ENCODE measurements around the gene BOD1L1. TPM values are rescaled to one million over a fixed set of nuclear protein-coding genes. Genes with fewer than 3 reads are reported as not detected.
A peak's percentile ranks its signal among the peaks of the same experiment; 100 is the strongest.

Gene BOD1L1
- total RNA-seq, 1 experiment from 2014 or later, result 40.6 TPM

DNA sequence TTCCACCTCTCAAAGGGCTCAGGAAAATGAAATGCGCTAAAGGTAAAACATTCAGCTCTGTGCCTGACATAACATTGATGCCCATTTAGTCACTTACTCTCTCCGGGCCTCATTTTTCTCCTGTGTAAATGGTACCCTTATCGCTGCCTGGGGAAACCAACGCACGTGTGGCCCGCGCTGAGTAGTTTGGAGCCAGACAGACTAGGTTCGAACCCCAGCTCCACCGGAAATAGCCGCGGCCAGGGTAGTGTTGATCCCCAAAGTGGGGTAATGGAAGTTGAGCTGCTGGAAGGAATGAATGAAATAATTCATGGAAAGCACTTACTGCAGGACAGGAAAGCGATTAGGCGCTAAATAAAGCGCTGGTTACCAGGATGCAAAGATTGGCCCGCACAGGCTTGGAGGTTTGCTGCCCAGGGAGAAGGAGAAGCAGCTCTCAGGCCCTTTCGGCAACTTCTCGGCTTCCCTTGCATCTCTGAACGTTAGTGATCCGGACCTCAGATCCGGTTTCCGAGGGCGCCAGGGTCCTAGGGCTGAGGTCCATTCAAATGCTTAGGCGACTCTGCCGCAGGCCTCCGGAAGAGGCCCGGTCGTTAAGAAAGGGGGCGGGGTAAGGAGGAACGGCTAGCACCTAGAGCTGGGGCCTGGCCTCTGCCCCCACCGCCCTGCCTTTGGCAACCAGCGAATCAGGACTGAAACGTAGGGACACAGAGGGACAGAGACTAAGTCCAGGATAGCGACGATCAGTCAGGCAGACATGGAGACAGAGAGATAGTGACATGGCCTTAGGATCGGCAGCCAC lies 96.5 kb downstream of the BOD1L1 start:
- Histone ChIP-seq H3K4me3 (ENCODE audit: low read length) (no peak overlapping the region), H3K27me3 (ENCODE audit: low read length) (0 out of 2 replicates have a peak, but pooled peaks cover 2% of the 10 kb centered on the region), H3K27ac (ENCODE audit: low read length) (no peak overlapping the region), H3K4me1 (ENCODE audit: low read length) (peaks cover 15% of the 10 kb centered on the region), H3K9me2 (replicated peaks; ENCODE audit: insufficient read depth, low read length) (no peaks in the 10 kb centered on the region), H3K36me3 (ENCODE audit: insufficient read depth, low read length) (no peaks in the 10 kb centered on the region), H3K9me3 (ENCODE audit: low read length) (no peaks in the 10 kb centered on the region), H3K9ac (ENCODE audit: low read length) (no peak overlapping the region), H3K4me2 (ENCODE audit: low read depth, low read length, poor library complexity, severe bottlenecking) (no peak overlapping the region), H4K20me1 (ENCODE audit: insufficient read depth, low read depth, low read length) (no peaks in the 10 kb centered on the region), H2AFZ (ENCODE audit: low read length) (no peak overlapping the region), H3K79me2 (ENCODE audit: low read length) (no peaks in the 10 kb centered on the region)
- DNase-seq, result no peak

DNA sequence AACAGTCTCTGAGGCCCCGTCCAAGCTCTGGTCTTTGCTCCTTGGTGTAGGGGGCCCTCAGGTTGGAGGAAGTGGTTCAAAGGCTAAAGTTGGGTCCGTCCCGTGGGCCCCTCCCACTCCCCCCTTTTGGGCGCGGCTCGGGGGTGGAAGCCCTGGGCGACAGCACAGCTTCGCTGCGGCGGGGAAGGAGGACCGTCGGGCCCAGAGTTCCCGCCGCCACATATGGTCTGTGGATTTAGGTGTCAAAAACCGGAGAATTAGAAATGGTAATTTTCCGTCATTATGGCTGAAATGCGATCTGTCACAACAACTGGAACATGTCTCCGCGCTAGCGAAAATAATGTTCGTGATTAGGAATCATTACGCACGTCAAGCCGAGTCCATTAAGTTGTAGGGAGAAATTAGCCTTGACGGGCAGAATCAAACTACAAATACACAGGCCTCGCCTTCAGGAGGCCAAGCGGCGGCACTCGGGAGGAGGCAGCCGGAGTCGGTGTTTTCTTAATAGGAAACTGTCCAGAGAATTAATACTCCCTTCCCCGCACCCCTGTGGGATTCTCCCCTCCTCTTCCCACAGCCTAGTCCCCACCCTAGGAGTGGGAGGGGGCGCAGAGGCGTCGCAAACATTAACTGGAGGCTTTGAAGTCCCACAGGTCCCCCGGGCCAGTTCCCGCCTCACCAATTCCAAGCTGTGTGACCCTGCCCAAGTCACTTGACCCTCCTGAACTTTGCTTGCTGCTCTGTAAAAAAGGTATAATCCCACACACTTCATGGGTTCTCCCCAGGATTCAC lies 98.2 kb downstream of the BOD1L1 start:
- Histone ChIP-seq H3K9ac (ENCODE audit: low read length) (no peak overlapping the region), H4K20me1 (ENCODE audit: insufficient read depth, low read depth, low read length) (no peaks in the 10 kb centered on the region), H3K9me3 (ENCODE audit: low read length) (no peaks in the 10 kb centered on the region), H3K36me3 (ENCODE audit: insufficient read depth, low read length) (no peaks in the 10 kb centered on the region), H3K9me2 (replicated peaks; ENCODE audit: insufficient read depth, low read length) (no peaks in the 10 kb centered on the region), H3K27me3 (ENCODE audit: low read length) (0 out of 2 replicates have a peak, but pooled peaks cover 2% of the 10 kb centered on the region), H3K4me1 (ENCODE audit: low read length) (peaks cover 15% of the 10 kb centered on the region), H2AFZ (ENCODE audit: low read length) (no peak overlapping the region), H3K4me2 (ENCODE audit: low read depth, low read length, poor library complexity, severe bottlenecking) (no peak overlapping the region), H3K27ac (ENCODE audit: low read length) (no peak overlapping the region), H3K4me3 (ENCODE audit: low read length) (no peak overlapping the region), H3K79me2 (ENCODE audit: low read length) (no peaks in the 10 kb centered on the region)
- DNase-seq, result no peak

DNA sequence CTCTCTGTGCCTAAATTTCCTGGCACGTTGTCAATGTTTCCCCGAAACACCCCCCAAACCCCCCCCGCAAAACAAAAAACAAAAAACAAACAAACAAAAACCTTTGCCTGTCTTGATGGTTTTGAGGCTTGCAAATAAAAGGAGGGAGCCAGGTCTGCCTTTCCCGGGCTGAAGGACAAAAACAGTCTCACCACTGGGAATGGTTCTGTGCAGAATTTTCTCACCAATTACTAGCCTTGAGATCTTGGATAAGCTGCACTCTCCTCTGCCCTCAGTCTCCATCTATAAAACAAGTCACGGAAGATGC lies 98.8 kb downstream of the BOD1L1 start:
- Histone ChIP-seq H2AFZ (ENCODE audit: low read length) (no peak overlapping the region), H4K20me1 (ENCODE audit: insufficient read depth, low read depth, low read length) (no peaks in the 10 kb centered on the region), H3K9me2 (replicated peaks; ENCODE audit: insufficient read depth, low read length) (no peaks in the 10 kb centered on the region), H3K9me3 (ENCODE audit: low read length) (no peaks in the 10 kb centered on the region), H3K4me2 (ENCODE audit: low read depth, low read length, poor library complexity, severe bottlenecking) (peak overlapping the region; percentile 61), H3K4me3 (ENCODE audit: low read length) (peak overlapping the region; percentile 56; the same call in 1 of the 2 replicates), H3K9ac (ENCODE audit: low read length) (peak overlapping the region; percentile 43; the same call in 1 of the 2 replicates), H3K4me1 (ENCODE audit: low read length) (peaks cover 15% of the 10 kb centered on the region), H3K36me3 (ENCODE audit: insufficient read depth, low read length) (no peaks in the 10 kb centered on the region), H3K79me2 (ENCODE audit: low read length) (no peaks in the 10 kb centered on the region), H3K27ac (ENCODE audit: low read length) (no peak overlapping the region), H3K27me3 (ENCODE audit: low read length) (0 out of 2 replicates have a peak, but pooled peaks cover 2% of the 10 kb centered on the region)
- DNase-seq, result no peak

DNA sequence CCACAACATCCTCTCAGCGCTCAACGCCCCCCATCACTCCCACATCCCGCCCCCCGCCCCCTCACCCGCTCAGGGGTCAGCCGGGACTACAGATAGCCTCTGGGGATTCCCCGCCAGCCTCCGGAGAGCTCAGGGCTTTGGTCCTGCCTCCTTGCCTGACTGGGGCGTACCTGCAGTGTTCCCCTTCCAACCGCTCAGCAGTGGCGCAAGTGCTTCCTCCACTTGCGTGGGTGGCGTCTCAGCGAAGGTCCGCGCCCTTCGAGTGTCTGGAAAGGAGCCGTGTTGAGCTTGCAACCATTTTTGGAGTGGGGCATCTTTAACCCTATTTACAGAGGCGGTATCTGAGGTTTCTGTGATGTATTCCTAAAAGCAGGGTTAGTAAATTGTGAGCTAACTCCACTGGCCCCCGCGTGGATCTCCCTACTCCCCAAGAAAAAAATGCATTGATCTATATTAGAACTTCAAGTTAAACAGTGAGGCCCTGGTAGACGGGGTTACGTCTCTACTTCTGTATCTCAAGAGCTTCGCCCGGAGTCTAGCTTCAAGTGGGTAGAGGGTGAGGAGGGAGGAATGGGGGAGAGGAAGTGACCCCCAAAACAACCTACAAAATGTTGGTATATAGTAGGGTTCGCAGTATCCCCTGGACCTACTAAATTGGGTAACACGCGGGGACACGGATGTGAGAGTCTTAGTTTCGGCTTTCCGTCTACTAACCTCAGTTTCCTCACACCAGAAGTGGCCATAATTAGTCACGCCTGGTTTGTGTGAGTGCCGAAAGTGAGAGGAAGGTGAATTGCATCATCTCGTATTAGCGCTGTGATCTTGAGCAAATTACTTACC lies 99.3 kb downstream of the BOD1L1 start:
- Histone ChIP-seq H2AFZ (ENCODE audit: low read length) (peak overlapping the region; percentile 61), H3K9me3 (ENCODE audit: low read length) (no peaks in the 10 kb centered on the region), H3K4me3 (ENCODE audit: low read length) (peak overlapping the region; percentile 56; the same call in 1 of the 2 replicates), H3K27me3 (ENCODE audit: low read length) (0 out of 2 replicates have a peak, but pooled peaks cover 2% of the 10 kb centered on the region), H3K4me1 (ENCODE audit: low read length) (peaks cover 15% of the 10 kb centered on the region), H3K4me2 (ENCODE audit: low read depth, low read length, poor library complexity, severe bottlenecking) (peak overlapping the region; percentile 61), H3K79me2 (ENCODE audit: low read length) (no peaks in the 10 kb centered on the region), H3K9ac (ENCODE audit: low read length) (peak overlapping the region; percentile 43; the same call in 1 of the 2 replicates), H3K9me2 (replicated peaks; ENCODE audit: insufficient read depth, low read length) (no peaks in the 10 kb centered on the region), H3K36me3 (ENCODE audit: insufficient read depth, low read length) (no peaks in the 10 kb centered on the region), H3K27ac (ENCODE audit: low read length) (no peak overlapping the region), H4K20me1 (ENCODE audit: insufficient read depth, low read depth, low read length) (no peaks in the 10 kb centered on the region)
- DNase-seq, result peak; percentile 58

DNA sequence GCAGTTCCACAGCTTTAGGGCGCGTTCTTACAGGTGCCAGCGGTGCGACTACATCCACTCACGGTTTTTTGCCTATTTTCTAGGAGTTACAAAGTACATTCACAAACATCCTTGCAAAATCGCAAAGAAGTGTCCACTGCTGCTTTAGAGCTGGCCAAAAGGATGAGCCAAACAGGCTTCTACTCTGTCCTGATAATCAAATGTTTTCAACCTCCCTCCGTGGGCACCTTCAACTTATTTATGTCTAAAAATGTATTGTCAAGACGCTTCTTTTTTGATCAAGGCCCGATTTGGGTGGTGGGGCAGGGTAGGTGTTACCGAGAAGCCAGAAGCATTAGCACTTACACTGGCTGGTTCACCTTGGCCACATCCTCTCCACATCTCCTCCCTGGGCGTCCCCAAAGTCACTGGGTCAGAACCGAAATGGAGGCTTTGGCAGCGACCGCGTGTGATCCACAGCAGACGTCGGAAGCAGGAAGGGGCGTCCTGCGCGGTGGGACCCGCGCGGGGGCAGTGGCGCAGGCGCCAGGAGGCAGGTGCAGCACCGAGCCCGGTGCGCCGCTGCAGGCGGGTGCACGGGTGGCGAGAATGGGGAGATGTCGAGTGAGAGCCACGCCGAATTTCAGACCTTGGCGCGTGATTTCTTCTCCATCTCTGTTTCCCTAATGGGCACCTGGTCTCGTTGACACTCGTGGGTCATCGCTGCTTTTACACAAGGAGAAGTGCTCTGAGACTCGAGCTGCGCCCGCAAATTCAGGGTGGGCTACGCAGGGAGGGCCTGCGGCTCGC lies 100.1 kb downstream of the BOD1L1 start:
- H4K20me1 ChIP-seq (ENCODE audit: insufficient read depth, low read depth, low read length), result no peaks in the 10 kb centered on the region
- H3K27me3 ChIP-seq (ENCODE audit: low read length), result 0 out of 2 replicates have a peak, but pooled peaks cover 2% of the 10 kb centered on the region
- no peaks in the 10 kb centered on the region for H3K9me2 ChIP-seq (replicated peaks; ENCODE audit: insufficient read depth, low read length)
- no peak overlapping the region for H2AFZ ChIP-seq (ENCODE audit: low read length)
- no peak for DNase-seq
- no peak overlapping the region for H3K9ac ChIP-seq (ENCODE audit: low read length)
- H3K9me3 ChIP-seq (ENCODE audit: low read length), result no peaks in the 10 kb centered on the region
- H3K4me3 ChIP-seq (ENCODE audit: low read length), result no peak overlapping the region
- peaks cover 15% of the 10 kb centered on the region for H3K4me1 ChIP-seq (ENCODE audit: low read length)
- H3K36me3 ChIP-seq (ENCODE audit: insufficient read depth, low read length), result no peaks in the 10 kb centered on the region
- H3K27ac ChIP-seq (ENCODE audit: low read length), result no peak overlapping the region
- no peaks in the 10 kb centered on the region for H3K79me2 ChIP-seq (ENCODE audit: low read length)
- peak overlapping the region; percentile 61 for H3K4me2 ChIP-seq (ENCODE audit: low read depth, low read length, poor library complexity, severe bottlenecking)

DNA sequence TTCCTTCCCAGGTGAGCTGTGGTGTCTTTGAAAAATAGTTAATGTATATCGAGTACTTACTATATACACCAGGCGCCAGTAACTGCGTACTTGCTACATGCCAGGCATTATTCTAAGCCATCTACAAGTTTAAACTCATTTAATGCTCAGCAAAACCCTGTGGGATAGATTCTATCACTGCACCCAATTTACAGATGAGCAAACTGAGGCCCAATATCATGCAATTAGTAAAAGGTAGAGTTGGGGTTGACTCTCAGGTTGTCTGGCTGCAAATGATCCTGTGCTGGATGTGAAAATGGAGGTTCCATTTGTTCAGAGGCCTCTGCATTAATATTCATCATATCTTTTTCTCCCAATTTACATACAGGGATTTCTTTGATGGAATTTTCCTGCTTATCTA lies 100.9 kb downstream of the BOD1L1 start:
- H3K79me2 ChIP-seq (ENCODE audit: low read length), result no peaks in the 10 kb centered on the region
- no peaks in the 10 kb centered on the region for H3K9me2 ChIP-seq (replicated peaks; ENCODE audit: insufficient read depth, low read length)
- no peak overlapping the region for H3K9ac ChIP-seq (ENCODE audit: low read length)
- no peak overlapping the region for H3K27ac ChIP-seq (ENCODE audit: low read length)
- H4K20me1 ChIP-seq (ENCODE audit: insufficient read depth, low read depth, low read length), result no peaks in the 10 kb centered on the region
- peaks cover 15% of the 10 kb centered on the region for H3K4me1 ChIP-seq (ENCODE audit: low read length)
- no peaks in the 10 kb centered on the region for H3K36me3 ChIP-seq (ENCODE audit: insufficient read depth, low read length)
- H3K4me2 ChIP-seq (ENCODE audit: low read depth, low read length, poor library complexity, severe bottlenecking), result no peak overlapping the region
- no peak for DNase-seq
- no peaks in the 10 kb centered on the region for H3K9me3 ChIP-seq (ENCODE audit: low read length)
- H3K4me3 ChIP-seq (ENCODE audit: low read length), result no peak overlapping the region
- H2AFZ ChIP-seq (ENCODE audit: low read length), result no peak overlapping the region
- H3K27me3 ChIP-seq (ENCODE audit: low read length), result 0 out of 2 replicates have a peak, but pooled peaks cover 2% of the 10 kb centered on the region

DNA sequence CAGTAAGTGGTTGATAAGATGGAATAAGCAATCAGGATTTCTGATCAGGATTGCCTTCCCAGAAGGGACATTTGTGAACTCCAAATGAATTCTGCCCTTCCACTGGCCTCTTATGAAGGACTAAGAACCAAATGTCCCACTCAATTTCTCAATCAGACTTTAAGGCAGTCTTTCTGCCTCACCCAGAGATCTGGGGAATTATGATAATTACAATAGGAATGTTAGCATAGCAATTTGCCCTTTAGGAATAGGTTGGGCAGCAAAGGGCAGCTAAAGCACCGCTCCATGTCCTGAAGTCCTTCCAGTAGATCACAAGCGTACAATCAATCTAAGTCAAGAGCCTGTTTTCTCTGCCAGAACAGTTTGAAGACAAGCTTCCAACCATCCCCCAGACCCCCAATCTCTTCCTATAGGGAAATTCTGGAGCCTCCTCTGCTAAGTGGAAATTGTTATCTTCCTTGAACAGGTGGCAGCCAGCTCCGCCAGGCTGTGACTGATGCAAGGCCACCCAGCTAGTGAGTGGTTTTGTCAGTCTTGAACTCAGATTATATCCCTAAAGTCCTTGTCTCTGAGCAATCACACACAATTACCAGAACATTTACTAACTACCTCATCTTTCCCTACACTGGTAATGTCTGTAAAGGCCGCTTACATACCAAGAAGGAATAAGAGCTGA lies 101.8 kb downstream of the BOD1L1 start:
- no peak overlapping the region for H3K4me2 ChIP-seq (ENCODE audit: low read depth, low read length, poor library complexity, severe bottlenecking)
- H3K9me2 ChIP-seq (replicated peaks; ENCODE audit: insufficient read depth, low read length), result no peaks in the 10 kb centered on the region
- H3K27ac ChIP-seq (ENCODE audit: low read length), result no peak overlapping the region
- H3K9ac ChIP-seq (ENCODE audit: low read length), result no peak overlapping the region
- H3K4me1 ChIP-seq (ENCODE audit: low read length), result peaks cover 15% of the 10 kb centered on the region
- H4K20me1 ChIP-seq (ENCODE audit: insufficient read depth, low read depth, low read length), result no peaks in the 10 kb centered on the region
- H3K4me3 ChIP-seq (ENCODE audit: low read length), result no peak overlapping the region
- H3K27me3 ChIP-seq (ENCODE audit: low read length), result 0 out of 2 replicates have a peak, but pooled peaks cover 2% of the 10 kb centered on the region
- H3K36me3 ChIP-seq (ENCODE audit: insufficient read depth, low read length), result no peaks in the 10 kb centered on the region
- no peaks in the 10 kb centered on the region for H3K9me3 ChIP-seq (ENCODE audit: low read length)
- DNase-seq, result no peak
- no peaks in the 10 kb centered on the region for H3K79me2 ChIP-seq (ENCODE audit: low read length)
- H2AFZ ChIP-seq (ENCODE audit: low read length), result no peak overlapping the region

Data from Karpas-422 (cell line).